ENCODE results near the gene ZBTB40. TPM values are rescaled to one million over a fixed set of nuclear protein-coding genes. Genes with fewer than 3 reads are reported as not detected.

ZBTB40 gene
- total and polyA plus RNA-seq, 9 of the 15 experiments (the other 6 are each of a cell fraction or from before 2014, with no cell fraction given), result 2.6 to 26.0 (median 18.8) TPM

- TF ChIP-seq POLR2B (IDR thresholded peaks at IDR 0.05; ENCODE audit: low read depth, partially characterized antibody) (no peak), CEBPB (tag; IDR thresholded peaks at IDR 0.05) (peak; percentile 38; the same call in 1 of the 2 replicates), DPF2 (IDR thresholded peaks at IDR 0.05) (peak; percentile 34; the same call in 1 of the 2 replicates), ZNF197 (CRISPR knock-in tag; IDR thresholded peaks at IDR 0.05; ENCODE audit: low read depth) (no peak), FOXJ2 (tag; IDR thresholded peaks at IDR 0.05) (0 out of 2 replicates have a peak, but pooled peaks have one; percentile 24), UBTF (IDR thresholded peaks at IDR 0.05; ENCODE audit: borderline replicate concordance in 1 of 2, low read depth in 2 of 2, low read length in 2 of 2) (no peak), ETS2 (tag; IDR thresholded peaks at IDR 0.05; ENCODE audit: borderline replicate concordance, poor library complexity, severe bottlenecking) (no peak), ARHGAP35 (IDR thresholded peaks at IDR 0.05; ENCODE audit: partially characterized antibody) (no peak)
These were observed 19.4 kb downstream of the ZBTB40 start (continued) for GRCh38 chr1:22471078-22471477.

DNA sequence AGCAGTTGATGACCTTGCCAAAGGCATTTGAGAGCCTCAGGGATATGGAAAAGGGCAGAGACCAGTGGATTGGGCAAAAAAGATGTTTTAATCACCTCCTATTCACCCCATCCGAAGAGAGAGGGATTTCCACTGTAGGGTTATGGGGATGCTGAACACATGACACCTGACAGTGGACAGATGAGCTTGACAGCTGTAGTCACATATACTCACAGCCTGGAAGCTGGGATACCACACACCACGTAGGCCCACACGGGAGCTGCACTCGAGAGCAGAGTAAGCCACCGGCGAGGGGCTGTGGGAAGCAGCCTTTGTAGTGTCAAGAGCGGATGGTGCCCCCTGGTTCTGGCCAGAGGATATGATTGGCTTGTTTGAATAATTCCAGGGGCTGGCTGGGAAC lies 20.0 kb downstream of the ZBTB40 start:
- H3K9ac ChIP-seq (ENCODE audit: insufficient read depth in 1 of 2, low read depth in 2 of 2, low read length in 2 of 2), result no peak overlapping the region
- ChIA-PET POLR2A (interaction anchor here (0.6 to 1.0 kb wide), 2 partner anchors 17 to 44 kb away, joined by 3 to 5 read pairs; no protein-coding TSS in a partner anchor), CTCF (ENCODE audit: low intra/inter-chr PET ratio) (interaction anchor here (0.7 kb wide), 1 partner anchor 198 kb away, joined by 3 read pairs; no protein-coding TSS in a partner anchor)
- H3K36me3 ChIP-seq (ENCODE audit: control insufficient read depth, insufficient read depth, low read length), result no peaks in the 10 kb centered on the region; the same call in 2 of the 3 replicates
- no peak overlapping the region for H3K4me2 ChIP-seq (ENCODE audit: insufficient read depth, low read length)
- peaks cover 3% of the 10 kb centered on the region; the same call in 1 of the 2 replicates for H4K20me1 ChIP-seq (replicated peaks; ENCODE audit: control insufficient read depth, insufficient read depth, low read length)
- H3K9me3 ChIP-seq (replicated peaks; ENCODE audit: control insufficient read depth, insufficient read depth, low read depth, low read length), result no peaks in the 10 kb centered on the region
- no peak for DNase-seq (ENCODE audit: extremely low read depth in 1 of 4, low spot score in 3 of 4)
- in situ Hi-C loops (cut with MboI), result no loop called here
- H3K27ac ChIP-seq (ENCODE audit: extremely low read depth, low read depth, low read length), result no peak overlapping the region
- no peak overlapping the region for H2AFZ ChIP-seq (ENCODE audit: low read depth, low read length)
- peaks cover 3 to 14% of the 10 kb centered on the region in 2 experiments; a peak in 3 of 5 replicates for H3K4me1 ChIP-seq (replicated peaks in 1 of 2; ENCODE audit: control insufficient read depth in 2 of 2, insufficient read depth in 2 of 2, low read length in 2 of 2)
- H3K9me1 ChIP-seq (ENCODE audit: control insufficient read depth, insufficient read depth, low read length), result no peaks in the 10 kb centered on the region
- no peaks in the 10 kb centered on the region for H3K27me3 ChIP-seq (ENCODE audit: control insufficient read depth in 2 of 2, insufficient read depth in 2 of 2, low read length in 2 of 2)
- WGBS (ENCODE audit: insufficient coverage, low coverage, missing lambda C conversion rate), result 90% methylated on average over 7 of the region's 7 CpGs
- no peak overlapping the region for H3K4me3 ChIP-seq
- FAIRE-seq, result no peak
- peaks cover 54% of the 10 kb centered on the region; the same call in 2 of the 3 replicates for H3K79me2 ChIP-seq (ENCODE audit: control insufficient read depth, insufficient read depth, low read length)
- ATAC-seq, result no peak
- BruUV-seq (replicated peaks), result no TSS peak
- intact Hi-C loops (cut with micrococcal nuclease), result no loop called here
- TF ChIP-seq ZNF354B (CRISPR knock-in tag; IDR thresholded peaks at IDR 0.05) (no peak), ZNF395 (CRISPR knock-in tag; IDR thresholded peaks at IDR 0.05) (no peak), ARID2 (IDR thresholded peaks at IDR 0.05) (no peak), NONO (IDR thresholded peaks at IDR 0.05; ENCODE audit: low read depth in 2 of 2, low read length in 1 of 2) (no peak), ZNF436 (CRISPR knock-in tag; IDR thresholded peaks at IDR 0.05) (no peak)
- TF ChIP-seq, protein P1, sequence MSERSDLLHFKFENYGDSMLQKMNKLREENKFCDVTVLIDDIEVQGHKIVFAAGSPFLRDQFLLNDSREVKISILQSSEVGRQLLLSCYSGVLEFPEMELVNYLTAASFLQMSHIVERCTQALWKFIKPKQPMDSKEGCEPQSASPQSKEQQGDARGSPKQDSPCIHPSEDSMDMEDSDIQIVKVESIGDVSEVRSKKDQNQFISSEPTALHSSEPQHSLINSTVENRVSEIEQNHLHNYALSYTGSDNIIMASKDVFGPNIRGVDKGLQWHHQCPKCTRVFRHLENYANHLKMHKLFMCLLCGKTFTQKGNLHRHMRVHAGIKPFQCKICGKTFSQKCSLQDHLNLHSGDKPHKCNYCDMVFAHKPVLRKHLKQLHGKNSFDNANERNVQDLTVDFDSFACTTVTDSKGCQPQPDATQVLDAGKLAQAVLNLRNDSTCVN (CRISPR knock-in tag; IDR thresholded peaks at IDR 0.05), result no peak

All from K562 (cell line).